Breast epithelium (tissue), 3 donors: ENCODE results near the gene NTSR1.

Experiments used
- CTCF ChIP-seq, 3 donors: fragments of 450-650 bp; IDR thresholded peaks; one replicate each; pipeline ENCODE4 v1.5.1; 2016 to 2017; ENCODE audit warnings: antibody characterized with exemption in 3 of 3, mild to moderate bottlenecking in 3 of 3, moderate library complexity in 3 of 3
- POLR2A ChIP-seq: fragments of 450-650 bp; IDR thresholded peaks from one replicate; pipeline ENCODE4 v1.6.1; 2016; ENCODE audit warnings: antibody characterized with exemption, mild to moderate bottlenecking, moderate library complexity
- POLR2AphosphoS5 ChIP-seq, 3 donors: sonication (generic); formaldehyde crosslinking; IDR thresholded peaks; one replicate each; pipeline ENCODE4 v1.6.1; 2017; ENCODE audit warnings: antibody characterized with exemption in 3 of 3

- TF ChIP-seq CTCF (IDR thresholded peaks at IDR 0.05), result no peak
- no peak for TF ChIP-seq POLR2A
- no peak for TF ChIP-seq POLR2AphosphoS5 (IDR thresholded peaks at IDR 0.05)
These were observed 24.8 kb downstream of the NTSR1 start for GRCh38 chr20:62733526-62733842.
